Gastroesophageal sphincter (tissue), 4 donors: ENCODE measurements around the gene FGFR1OP2. TPM values are rescaled to one million over a fixed set of nuclear protein-coding genes. Genes with fewer than 3 reads are reported as not detected.

Source experiments
- ATAC-seq: fragments of 150-250 bp; one replicate; pipeline ENCODE4 v1.9.1; 2016; ENCODE audit warnings: mild to moderate bottlenecking, moderate library complexity
- H3K27ac ChIP-seq, 4 donors: fragments of 200-600 bp; sonication (generic) in 3 of 4; 1 replicate in 3 of 4; 2 replicates in 1 of 4; pipeline ENCODE4 v1.5.1; 2016 to 2019
- H3K27me3 ChIP-seq: fragments of 200-600 bp; sonication (generic); one replicate; pipeline ENCODE4 v1.5.1; 2019
- H3K36me3 ChIP-seq, 2 donors: fragments of 200-600 bp; sonication (generic); one replicate each; pipeline ENCODE4 v1.5.1; 2019; ENCODE audit warnings: control low read depth in 1 of 2
- H3K4me1 ChIP-seq, 3 donors: fragments of 200-600 bp; sonication (generic); 1 replicate in 2 of 3; 2 replicates in 1 of 3; pipeline ENCODE4 v1.5.1; 2016 to 2019; ENCODE audit warnings: control low read depth in 2 of 3
- H3K4me3 ChIP-seq, 2 donors: fragments of 200-600 bp; sonication (generic); one replicate each; pipeline ENCODE4 v1.5.1; 2019; ENCODE audit warnings: mild to moderate bottlenecking in 1 of 2, moderate library complexity in 1 of 2
- H3K9me3 ChIP-seq, 3 donors: fragments of 200-600 bp; sonication (generic); one replicate each; pipeline ENCODE4 v1.5.1; 2017 to 2019; ENCODE audit warnings: control low read depth in 2 of 3
- EP300 ChIP-seq: sonication (generic); formaldehyde crosslinking; IDR thresholded peaks from one replicate; pipeline ENCODE4 v1.6.1; 2017; ENCODE audit warnings: antibody characterized with exemption, mild to moderate bottlenecking
- POLR2A ChIP-seq, 2 donors: fragments of 450-650 bp; IDR thresholded peaks; one replicate each; pipeline ENCODE4 v1.6.1; 2017; ENCODE audit warnings: antibody characterized with exemption in 2 of 2, mild to moderate bottlenecking in 2 of 2, moderate library complexity in 1 of 2
- POLR2AphosphoS5 ChIP-seq: sonication (generic); formaldehyde crosslinking; IDR thresholded peaks from one replicate; pipeline ENCODE4 v1.6.1; 2017; ENCODE audit warnings: antibody characterized with exemption
- WGBS, 2 donors: methylation state at CpG; one replicate each; pipeline ENCODE4 v1.1.5; 2018; ENCODE audit warnings: low coverage in 1 of 2; 5-methylcytosine and 5-hydroxymethylcytosine counted together
- total RNA-seq, 4 donors: library from RNA; depleted of rRNA; stranded (reverse); fragments of >200 nt; gene quantifications; one replicate each; pipeline ENCODE4 v1.1.0, GENCODE V29; 2016
- TF ChIP-seq, protein P1 (sequence below), 4 experiments: fragments of 200-600 bp in 2 of 4; fragments of 450-650 bp in 2 of 4; sonication (generic) in 1 of 4; IDR thresholded peaks; one replicate each; pipeline ENCODE4 v1.5.1; 2017 to 2019; ENCODE audit warnings: antibody characterized with exemption in 4 of 4, mild to moderate bottlenecking in 2 of 4, moderate library complexity in 2 of 4

Gene FGFR1OP2
- total RNA-seq, 4 donors from 2014 or later = 57.7 to 127 (median 75.1) TPM

DNA sequence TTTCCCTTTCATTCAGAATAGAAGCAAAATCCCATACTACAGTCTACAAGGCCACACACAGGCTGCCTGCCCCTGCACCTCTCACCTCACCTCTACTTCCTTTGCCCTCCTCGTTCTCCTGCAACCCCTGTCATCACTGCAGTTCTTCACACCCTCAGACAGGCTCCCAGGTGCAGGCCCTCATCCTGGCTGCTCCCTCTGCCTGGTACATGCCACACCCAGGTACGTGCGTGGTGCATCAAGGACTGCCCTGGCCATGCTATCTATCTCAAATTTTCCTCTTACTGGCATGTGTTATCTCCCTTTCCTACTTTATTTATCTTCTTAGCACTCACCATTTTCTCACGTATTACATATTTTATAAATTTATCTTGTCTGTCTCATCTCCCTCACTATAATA, 51.6 kb downstream of the FGFR1OP2 start:
- H3K4me3 ChIP-seq = no peak overlapping the region
- H3K27ac ChIP-seq = no peak overlapping the region
- peaks cover 0 to 62% of the 10 kb centered on the region in 2 donors for H3K36me3 ChIP-seq
- peaks cover 0 to 13% (median 0%) of the 10 kb centered on the region in 3 donors for H3K4me1 ChIP-seq
- TF ChIP-seq EP300 = no peak
- TF ChIP-seq POLR2AphosphoS5 = no peak
- TF ChIP-seq, protein P1, sequence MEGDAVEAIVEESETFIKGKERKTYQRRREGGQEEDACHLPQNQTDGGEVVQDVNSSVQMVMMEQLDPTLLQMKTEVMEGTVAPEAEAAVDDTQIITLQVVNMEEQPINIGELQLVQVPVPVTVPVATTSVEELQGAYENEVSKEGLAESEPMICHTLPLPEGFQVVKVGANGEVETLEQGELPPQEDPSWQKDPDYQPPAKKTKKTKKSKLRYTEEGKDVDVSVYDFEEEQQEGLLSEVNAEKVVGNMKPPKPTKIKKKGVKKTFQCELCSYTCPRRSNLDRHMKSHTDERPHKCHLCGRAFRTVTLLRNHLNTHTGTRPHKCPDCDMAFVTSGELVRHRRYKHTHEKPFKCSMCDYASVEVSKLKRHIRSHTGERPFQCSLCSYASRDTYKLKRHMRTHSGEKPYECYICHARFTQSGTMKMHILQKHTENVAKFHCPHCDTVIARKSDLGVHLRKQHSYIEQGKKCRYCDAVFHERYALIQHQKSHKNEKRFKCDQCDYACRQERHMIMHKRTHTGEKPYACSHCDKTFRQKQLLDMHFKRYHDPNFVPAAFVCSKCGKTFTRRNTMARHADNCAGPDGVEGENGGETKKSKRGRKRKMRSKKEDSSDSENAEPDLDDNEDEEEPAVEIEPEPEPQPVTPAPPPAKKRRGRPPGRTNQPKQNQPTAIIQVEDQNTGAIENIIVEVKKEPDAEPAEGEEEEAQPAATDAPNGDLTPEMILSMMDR (IDR thresholded peaks at IDR 0.05) = no peak
- no peak for TF ChIP-seq POLR2A (IDR thresholded peaks at IDR 0.05)
- no peaks in the 10 kb centered on the region for H3K9me3 ChIP-seq
- WGBS, 2 donors = 75 to 80% methylated on average over 2 to 4 of the region's 4 CpGs
- no peaks in the 10 kb centered on the region for H3K27me3 ChIP-seq
- ATAC-seq = no peak

- no peak overlapping the region for H3K27ac ChIP-seq
- H3K27me3 ChIP-seq = no peaks in the 10 kb centered on the region
- TF ChIP-seq POLR2A (IDR thresholded peaks at IDR 0.05) = no peak
- TF ChIP-seq EP300 = no peak
- TF ChIP-seq POLR2AphosphoS5 = no peak
- TF ChIP-seq, protein P1 (IDR thresholded peaks at IDR 0.05) = no peak
- no peak overlapping the region for H3K4me3 ChIP-seq
- WGBS, 2 donors = 83 to 87% methylated on average over 4 of the region's 4 CpGs
- ATAC-seq = no peak
- no peaks in the 10 kb centered on the region for H3K9me3 ChIP-seq
- H3K36me3 ChIP-seq = peaks cover 2 to 74% of the 10 kb centered on the region in 2 donors
- H3K4me1 ChIP-seq = peaks cover 0 to 9% (median 0%) of the 10 kb centered on the region in 3 donors
Measured at GRCh38 chr12:26991826-26992225, 53.6 kb downstream of the FGFR1OP2 start.

DNA sequence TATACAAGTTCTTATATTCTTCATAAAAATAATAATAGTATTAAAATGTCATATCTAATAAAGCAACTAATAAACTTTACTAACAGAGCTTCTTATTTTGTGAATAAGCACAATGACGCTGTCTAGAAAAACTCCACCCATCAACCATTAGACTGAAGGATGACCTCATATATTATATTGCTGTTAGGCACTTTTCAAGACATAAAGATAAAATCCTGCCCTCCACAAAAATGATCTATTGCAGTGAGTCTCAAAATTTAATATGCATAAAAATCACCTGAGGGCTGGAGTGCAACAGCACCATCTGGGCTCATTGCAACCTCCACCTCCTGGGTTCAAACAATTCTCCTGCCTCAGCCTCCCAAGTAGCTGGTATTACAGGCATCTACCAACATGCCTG, 55.8 kb downstream of the FGFR1OP2 start:
- Histone ChIP-seq H3K27ac (no peak overlapping the region), H3K4me1 (no peaks in the 10 kb centered on the region), H3K9me3 (no peaks in the 10 kb centered on the region), H3K36me3 (peaks cover 2 to 86% of the 10 kb centered on the region in 2 donors), H3K27me3 (no peaks in the 10 kb centered on the region), H3K4me3 (no peak overlapping the region)
- TF ChIP-seq, protein P1 (IDR thresholded peaks at IDR 0.05) = no peak
- TF ChIP-seq POLR2AphosphoS5 (no peak), POLR2A (IDR thresholded peaks at IDR 0.05) (no peak), EP300 (no peak)
- WGBS, 2 donors = 89 to 100% methylated on average over 1 of the region's 1 CpG
- ATAC-seq = no peak

GRCh38 chr12:26995706-26996105, 57.4 kb downstream of the FGFR1OP2 start:
- Histone ChIP-seq H3K36me3 (peaks cover 2 to 83% of the 10 kb centered on the region in 2 donors), H3K9me3 (no peaks in the 10 kb centered on the region), H3K27ac (no peak overlapping the region), H3K27me3 (no peaks in the 10 kb centered on the region), H3K4me3 (no peak overlapping the region), H3K4me1 (no peaks in the 10 kb centered on the region)
- TF ChIP-seq, protein P1 (IDR thresholded peaks at IDR 0.05) = no peak
- no peak for TF ChIP-seq POLR2AphosphoS5
- TF ChIP-seq EP300 = no peak
- TF ChIP-seq POLR2A (IDR thresholded peaks at IDR 0.05) = no peak
- WGBS, 2 donors = 93 to 100% methylated on average over 1 to 2 of the region's 2 CpGs
- ATAC-seq = no peak

DNA sequence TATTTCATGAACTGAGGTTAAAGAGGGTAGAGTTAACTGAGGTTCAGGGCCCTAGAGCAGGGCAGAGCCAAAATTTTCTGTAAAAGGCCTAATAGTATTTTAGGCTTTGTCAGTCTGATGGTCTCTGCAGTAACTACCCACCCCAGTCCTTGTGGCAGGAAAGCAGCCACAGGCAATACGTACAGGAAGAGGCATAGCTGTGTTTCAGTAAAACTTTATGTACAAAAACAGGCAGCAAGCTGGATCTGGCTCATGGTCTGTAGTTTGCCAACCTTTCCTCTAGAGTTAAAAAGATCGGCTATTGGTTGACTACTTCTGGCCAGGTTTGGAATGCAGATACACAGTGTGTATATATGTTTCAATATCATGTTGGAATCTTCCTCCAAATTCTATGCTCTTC, 58.7 kb downstream of the FGFR1OP2 start:
- Histone ChIP-seq H3K4me3 (no peak overlapping the region), H3K27ac (no peak overlapping the region), H3K27me3 (no peaks in the 10 kb centered on the region), H3K4me1 (peaks cover 0 to 11% (median 0%) of the 10 kb centered on the region in 3 donors), H3K36me3 (peaks cover 2 to 81% of the 10 kb centered on the region in 2 donors), H3K9me3 (no peaks in the 10 kb centered on the region)
- TF ChIP-seq POLR2AphosphoS5 (no peak), POLR2A (IDR thresholded peaks at IDR 0.05) (no peak), EP300 (no peak)
- TF ChIP-seq, protein P1 (IDR thresholded peaks at IDR 0.05) = no peak
- 84 to 89% methylated on average over 2 of the region's 2 CpGs for WGBS, 2 donors
- ATAC-seq = no peak
